Stomach (tissue), 9 donors: ENCODE data around the gene ARID1B. TPM values are rescaled to one million over a fixed set of nuclear protein-coding genes. Genes with fewer than 3 reads are reported as not detected.
A peak's percentile ranks its signal among the peaks of the same experiment; 100 is the strongest.

Source experiments
- DNase-seq, 2 donors: peaks; one replicate each; pipeline versions ENCODE4 v3.0.0 to v3.0.0-alpha.2; 2013 to 2019
- H3K27ac ChIP-seq, 5 donors: fragments of 200-600 bp in 4 of 5; sonication (generic) in 4 of 5; one replicate each; pipeline ENCODE4 v1.5.1; 2013 to 2019; ENCODE audit warnings: mild to moderate bottlenecking in 1 of 5, moderate library complexity in 1 of 5
- H3K27me3 ChIP-seq, 3 donors: fragments of 200-600 bp; sonication (generic); one replicate each; pipeline ENCODE4 v1.5.1; 2017 to 2019; ENCODE audit warnings: mixed run types in 1 of 3
- H3K36me3 ChIP-seq, 4 donors: fragments of 200-600 bp; sonication (generic); 1 replicate in 3 of 4; 2 replicates in 1 of 4; pipeline ENCODE4 v1.5.1; 2016 to 2019
- H3K4me1 ChIP-seq, 4 donors: fragments of 200-600 bp; sonication (generic); one replicate each; pipeline ENCODE4 v1.5.1; 2016 to 2019
- H3K4me3 ChIP-seq, 4 donors: fragments of 200-600 bp; sonication (generic) in 3 of 4; one replicate each; pipeline ENCODE4 v1.5.1; 2016 to 2019; ENCODE audit warnings: mild to moderate bottlenecking in 1 of 4
- H3K9me3 ChIP-seq, 4 donors: fragments of 200-600 bp; sonication (generic); one replicate each; pipeline ENCODE4 v1.5.1; 2016 to 2019
- EP300 ChIP-seq: sonication (generic); formaldehyde crosslinking; IDR thresholded peaks from one replicate; pipeline ENCODE4 v1.6.1; 2017; ENCODE audit warnings: antibody characterized with exemption
- POLR2A ChIP-seq, 4 donors: fragments of 450-650 bp; IDR thresholded peaks; one replicate each; pipeline ENCODE4 v1.6.1; 2016; ENCODE audit warnings: antibody characterized with exemption in 4 of 4, control low read depth in 2 of 4, mild to moderate bottlenecking in 1 of 4, moderate library complexity in 1 of 4
- POLR2AphosphoS5 ChIP-seq, 3 donors: sonication (generic); formaldehyde crosslinking; IDR thresholded peaks; one replicate each; pipeline ENCODE4 v1.6.1; 2016; ENCODE audit warnings: antibody characterized with exemption in 3 of 3
- WGBS, 5 donors: extraction: QIAGEN DNeasy Blood & Tissue Kit in 3 of 5; methylation state at CpG; one replicate each; pipeline versions ENCODE4 v1.1.5 to v1.1.7; 2013 to 2018; 5-methylcytosine and 5-hydroxymethylcytosine counted together
- intact Hi-C: fragments of 100-400 bp; cut with DNase I; formaldehyde crosslinking; loops from one replicate; pipeline ENCODE4 v1.15.1; 2023; ENCODE audit warnings: low total_unique reads
- polyA plus RNA-seq, 3 donors: library from polyadenylated mRNA; stranded (reverse); fragments of 200-250 nt; gene quantifications; one replicate each; pipeline ENCODE4 v1.2.3, GENCODE V29; 2013
- total RNA-seq, 5 donors: library from RNA; depleted of rRNA; stranded (reverse); fragments of >200 nt; gene quantifications; one replicate each; pipeline versions ENCODE4 v1.1.0 to v1.2.3, GENCODE V29; 2014 to 2016
- TF ChIP-seq, protein P1 (sequence below), 7 experiments: fragments of 450-650 bp in 4 of 7; fragments of 200-600 bp in 3 of 7; sonication (generic) in 3 of 7; IDR thresholded peaks; one replicate each; pipeline ENCODE4 v1.5.1; 2016 to 2019; ENCODE audit warnings: antibody characterized with exemption in 7 of 7, control low read depth in 2 of 7, mild to moderate bottlenecking in 1 of 7
- donor health status: healthy with polysubstance abuse.
- donor health status: Bipolar disorder and iron deficiency.
- donor health status: healthy.

ARID1B gene
- total and polyA plus RNA-seq, 8 donors = 8.8 to 183 (median 48.3) TPM

DNA sequence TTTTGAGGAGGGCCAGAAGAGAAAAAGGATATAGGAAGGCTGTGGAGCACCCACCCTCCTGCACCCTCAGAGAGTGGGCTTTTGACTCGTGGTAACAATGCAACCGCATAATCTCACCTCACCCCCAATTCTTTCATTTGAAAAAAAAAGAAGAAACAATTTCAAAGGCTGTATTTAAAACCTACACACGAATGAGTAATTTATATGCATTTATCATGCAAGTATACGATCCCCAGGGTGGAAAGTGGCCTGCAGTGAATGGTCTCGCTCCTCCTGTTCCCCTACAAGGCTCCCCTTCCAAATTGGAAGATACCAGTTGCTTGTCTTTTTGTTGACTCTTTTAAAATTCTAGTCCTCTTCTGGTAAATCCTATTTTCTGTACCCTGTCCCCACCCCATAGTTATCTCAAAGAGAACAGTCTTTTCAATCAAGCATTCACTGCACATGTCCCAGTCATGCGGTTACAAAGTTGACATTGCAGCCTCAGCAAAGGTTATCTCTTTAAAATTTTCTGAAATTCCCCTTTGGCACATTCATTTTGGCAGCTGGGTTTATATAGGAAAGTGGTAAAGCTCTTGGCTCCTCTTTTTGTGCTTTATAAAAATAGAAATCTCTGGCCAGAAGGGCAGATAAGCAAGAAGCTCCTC lies 110.6 kb downstream of the ARID1B start:
- H3K4me1 ChIP-seq = peaks cover 22 to 87% (median 56%) of the 10 kb centered on the region in 4 donors
- H3K36me3 ChIP-seq = no peaks in the 10 kb centered on the region
- no peaks in the 10 kb centered on the region for H3K9me3 ChIP-seq
- intact Hi-C loops = no loop called here
- no peaks in the 10 kb centered on the region for H3K27me3 ChIP-seq
- 73 to 80% (median 75%) methylated on average over 6 of the region's 6 CpGs for WGBS, 5 donors
- TF ChIP-seq POLR2A (IDR thresholded peaks at IDR 0.05) = no peak
- no peak for TF ChIP-seq POLR2AphosphoS5 (IDR thresholded peaks at IDR 0.05)
- TF ChIP-seq, protein P1, sequence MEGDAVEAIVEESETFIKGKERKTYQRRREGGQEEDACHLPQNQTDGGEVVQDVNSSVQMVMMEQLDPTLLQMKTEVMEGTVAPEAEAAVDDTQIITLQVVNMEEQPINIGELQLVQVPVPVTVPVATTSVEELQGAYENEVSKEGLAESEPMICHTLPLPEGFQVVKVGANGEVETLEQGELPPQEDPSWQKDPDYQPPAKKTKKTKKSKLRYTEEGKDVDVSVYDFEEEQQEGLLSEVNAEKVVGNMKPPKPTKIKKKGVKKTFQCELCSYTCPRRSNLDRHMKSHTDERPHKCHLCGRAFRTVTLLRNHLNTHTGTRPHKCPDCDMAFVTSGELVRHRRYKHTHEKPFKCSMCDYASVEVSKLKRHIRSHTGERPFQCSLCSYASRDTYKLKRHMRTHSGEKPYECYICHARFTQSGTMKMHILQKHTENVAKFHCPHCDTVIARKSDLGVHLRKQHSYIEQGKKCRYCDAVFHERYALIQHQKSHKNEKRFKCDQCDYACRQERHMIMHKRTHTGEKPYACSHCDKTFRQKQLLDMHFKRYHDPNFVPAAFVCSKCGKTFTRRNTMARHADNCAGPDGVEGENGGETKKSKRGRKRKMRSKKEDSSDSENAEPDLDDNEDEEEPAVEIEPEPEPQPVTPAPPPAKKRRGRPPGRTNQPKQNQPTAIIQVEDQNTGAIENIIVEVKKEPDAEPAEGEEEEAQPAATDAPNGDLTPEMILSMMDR (IDR thresholded peaks at IDR 0.05) = no peak
- no peak for TF ChIP-seq EP300
- H3K27ac ChIP-seq = peak overlapping the region in 2 of 5 donors; percentile 39 to 73
- DNase-seq = peak in 1 of 2 donors; percentile 26
- no peak overlapping the region for H3K4me3 ChIP-seq

GRCh38 chr6:156889469-156889868 lies 112.3 kb downstream of the ARID1B start:
- Histone ChIP-seq H3K27me3 (no peaks in the 10 kb centered on the region), H3K4me1 (peaks cover 10 to 70% (median 51%) of the 10 kb centered on the region in 4 donors), H3K36me3 (no peaks in the 10 kb centered on the region), H3K27ac (peak overlapping the region in 2 of 5 donors; percentile 13 to 45), H3K9me3 (no peaks in the 10 kb centered on the region), H3K4me3 (no peak overlapping the region)
- DNase-seq = no peak
- intact Hi-C loops = no loop called here
- TF ChIP-seq, protein P1 (IDR thresholded peaks at IDR 0.05) = no peak
- 39 to 71% (median 44%) methylated on average over 6 of the region's 6 CpGs for WGBS, 5 donors

DNA sequence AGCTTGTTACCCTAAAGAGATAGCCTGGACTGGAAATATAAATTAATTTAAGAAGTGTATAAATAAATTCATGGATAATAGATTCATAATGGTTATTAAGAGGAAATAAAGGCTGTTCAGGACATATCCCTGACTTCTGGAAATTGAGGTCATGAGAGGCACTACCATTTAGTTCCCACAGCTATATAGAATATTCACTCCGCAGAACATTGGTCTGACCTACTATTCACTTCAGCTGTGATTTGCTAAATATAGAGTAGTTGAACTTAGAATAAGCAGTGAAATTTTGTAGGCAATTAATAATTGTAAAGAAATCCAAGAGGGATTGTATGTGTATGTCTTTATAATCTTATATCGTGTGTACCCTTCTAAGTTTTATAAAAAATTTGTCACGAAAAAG lies 112.8 kb downstream of the ARID1B start:
- Histone ChIP-seq H3K4me1 (peaks cover 6 to 65% (median 49%) of the 10 kb centered on the region in 4 donors), H3K27ac (peak overlapping the region in 1 of 5 donors; percentile 45), H3K9me3 (no peaks in the 10 kb centered on the region), H3K27me3 (no peaks in the 10 kb centered on the region), H3K4me3 (no peak overlapping the region), H3K36me3 (no peaks in the 10 kb centered on the region)
- TF ChIP-seq POLR2AphosphoS5 (IDR thresholded peaks at IDR 0.05) (no peak), POLR2A (IDR thresholded peaks at IDR 0.05) (no peak), EP300 (no peak)
- TF ChIP-seq, protein P1 (IDR thresholded peaks at IDR 0.05) = no peak
- DNase-seq = no peak
- intact Hi-C loops = no loop called here
- whole genome bisulfite sequencing, 5 donors = 93 to 97% (median 95%) methylated on average over 3 of the region's 3 CpGs

- intact Hi-C loops = no loop called here
- Histone ChIP-seq H3K27me3 (no peaks in the 10 kb centered on the region), H3K36me3 (no peaks in the 10 kb centered on the region), H3K4me3 (no peak overlapping the region), H3K9me3 (no peaks in the 10 kb centered on the region), H3K27ac (no peak overlapping the region), H3K4me1 (peaks cover 6 to 63% (median 45%) of the 10 kb centered on the region in 4 donors)
- DNase-seq = no peak
- no peak for TF ChIP-seq POLR2A (IDR thresholded peaks at IDR 0.05)
- no peak for TF ChIP-seq EP300
- no peak for TF ChIP-seq POLR2AphosphoS5 (IDR thresholded peaks at IDR 0.05)
- TF ChIP-seq, protein P1 (IDR thresholded peaks at IDR 0.05) = no peak
- 47 to 61% (median 48%) methylated on average over 2 of the region's 2 CpGs for WGBS, 5 donors
Observed at GRCh38 chr6:156890627-156891314, 113.6 kb downstream of the ARID1B start.
